IPS-18c (cell line): ENCODE results near the gene CPVL.

ENCODE experiments used
- H3K4me3 ChIP-seq: 2 replicates; pipeline ENCODE4 v1.7.0; 2013; ENCODE audit warnings: low read depth, mild to moderate bottlenecking, low read length, moderate library complexity; ENCODE audit not compliant: insufficient read depth
- H3K9me3 ChIP-seq: one replicate; pipeline ENCODE4 v1.6.1; 2013; ENCODE audit warnings: mild to moderate bottlenecking, low read length, moderate library complexity; ENCODE audit not compliant: control insufficient read depth, insufficient read depth

CPVL gene

DNA sequence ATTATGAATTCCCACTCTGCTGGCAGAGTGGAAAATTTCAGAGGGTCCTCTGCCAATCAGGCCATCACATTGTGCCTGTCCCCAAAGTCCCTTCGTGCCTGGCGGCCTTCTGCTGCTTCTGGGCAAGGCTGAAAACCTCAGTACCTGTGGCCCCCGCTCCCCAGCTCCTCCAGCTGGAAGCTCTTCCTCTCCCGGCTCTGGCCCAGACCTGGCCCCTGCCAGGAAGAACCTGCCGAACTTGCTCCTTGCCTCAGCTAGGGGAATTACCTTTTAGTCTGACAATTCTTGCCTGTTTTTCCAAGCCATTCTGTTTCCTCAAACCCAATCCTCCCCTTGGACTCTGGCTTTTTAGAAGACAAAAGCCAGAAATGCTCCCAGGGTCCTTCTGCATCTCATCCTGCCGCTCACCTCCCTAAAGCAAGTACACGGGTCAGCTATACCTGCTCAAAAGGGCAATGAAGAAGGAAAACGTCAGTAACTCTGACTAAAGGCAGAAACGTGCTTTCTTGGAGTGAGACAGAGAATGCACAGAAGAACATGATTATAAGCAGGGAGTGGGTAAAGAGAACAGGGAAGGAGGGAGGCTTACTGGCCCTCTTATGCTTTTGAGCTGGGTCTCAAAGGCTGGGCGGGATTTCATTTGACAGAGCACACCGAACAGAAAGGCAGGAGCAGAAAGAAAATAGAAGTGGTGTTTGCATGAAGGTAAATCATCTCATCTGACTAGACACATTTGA, 160.1 kb downstream of the CPVL start:
- no peak overlapping the region for H3K4me3 ChIP-seq
- peaks cover 6% of the 10 kb centered on the region for H3K9me3 ChIP-seq

- no peak overlapping the region for H3K4me3 ChIP-seq
- H3K9me3 ChIP-seq: peaks cover 8% of the 10 kb centered on the region
Observed at GRCh38 chr7:28984631-28985030, 161.7 kb downstream of the CPVL start.

DNA sequence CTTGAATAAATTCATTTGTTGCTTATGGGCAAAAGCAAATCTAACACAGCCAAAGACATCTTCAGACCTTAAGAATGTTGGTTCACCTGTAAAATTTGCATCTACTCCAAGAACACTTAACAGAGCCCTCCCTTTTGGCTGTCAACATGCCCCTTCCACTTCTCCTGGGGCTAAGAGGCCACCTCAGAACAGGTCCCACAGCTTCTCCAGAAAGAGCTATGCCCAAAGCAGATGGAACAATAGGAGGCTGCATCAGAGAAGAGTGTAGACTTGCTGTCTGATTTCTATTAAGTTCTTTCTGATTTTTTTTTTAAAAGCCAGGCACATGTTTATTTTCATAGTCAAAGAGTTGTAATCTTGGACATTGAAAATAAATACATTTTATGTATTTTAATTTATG, 162.1 kb downstream of the CPVL start:
- no peak overlapping the region for H3K4me3 ChIP-seq
- H3K9me3 ChIP-seq: peaks cover 10% of the 10 kb centered on the region

DNA sequence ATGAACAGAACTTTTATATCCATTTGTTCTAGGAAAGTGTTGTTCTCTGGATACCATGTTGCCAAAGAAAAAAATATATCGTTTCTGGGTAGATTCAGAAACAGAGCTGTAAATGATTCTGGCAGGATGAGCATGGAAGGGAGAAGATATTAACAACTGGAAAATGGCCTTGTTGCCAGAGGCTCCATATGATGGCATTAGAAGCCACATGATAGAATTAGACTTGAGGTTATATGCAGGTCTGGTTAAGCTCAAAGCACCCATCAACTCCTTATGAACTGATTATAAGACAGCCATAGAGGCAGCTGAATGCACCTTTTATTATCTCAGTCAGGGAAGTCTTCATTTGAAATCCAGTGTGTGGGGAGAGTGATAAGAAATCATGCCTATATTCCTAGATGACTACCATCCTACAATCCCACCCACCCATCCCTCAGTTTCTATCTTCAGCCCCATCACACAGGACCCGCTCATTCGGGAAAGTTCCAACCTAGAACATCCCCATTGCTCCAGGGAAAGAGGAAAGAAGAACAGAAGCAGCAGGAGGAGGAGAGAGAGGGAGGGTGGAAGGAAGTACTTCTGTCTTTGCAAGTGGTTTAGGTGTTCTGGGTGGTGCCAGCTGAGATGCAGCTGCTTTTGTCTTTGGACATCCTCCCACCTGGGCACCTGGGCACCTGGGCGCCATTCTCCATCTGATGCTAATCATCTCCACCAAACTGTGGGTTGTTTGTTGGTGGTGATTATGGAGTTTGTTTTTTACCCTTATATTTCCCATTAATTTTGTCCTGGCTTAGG, 162.7 kb downstream of the CPVL start:
- Histone ChIP-seq H3K9me3 (peaks cover 10% of the 10 kb centered on the region), H3K4me3 (no peak overlapping the region)

DNA sequence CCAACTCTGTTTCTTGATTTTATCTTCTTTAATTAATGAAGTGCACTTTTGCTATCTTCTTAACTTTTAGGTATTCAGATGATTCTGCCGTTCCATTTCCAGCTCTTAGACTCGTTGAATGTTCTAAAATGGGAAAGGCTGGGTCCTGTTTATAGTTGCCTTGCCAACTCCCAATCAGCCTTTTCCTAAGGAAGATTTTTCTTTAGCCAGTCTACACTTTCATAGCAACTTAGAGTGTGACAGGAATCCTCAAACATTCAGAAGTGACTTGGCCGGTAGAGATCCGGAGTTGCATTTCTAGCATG, 165.2 kb downstream of the CPVL start:
- Histone ChIP-seq H3K4me3 (no peak overlapping the region), H3K9me3 (peaks cover 10% of the 10 kb centered on the region)

DNA sequence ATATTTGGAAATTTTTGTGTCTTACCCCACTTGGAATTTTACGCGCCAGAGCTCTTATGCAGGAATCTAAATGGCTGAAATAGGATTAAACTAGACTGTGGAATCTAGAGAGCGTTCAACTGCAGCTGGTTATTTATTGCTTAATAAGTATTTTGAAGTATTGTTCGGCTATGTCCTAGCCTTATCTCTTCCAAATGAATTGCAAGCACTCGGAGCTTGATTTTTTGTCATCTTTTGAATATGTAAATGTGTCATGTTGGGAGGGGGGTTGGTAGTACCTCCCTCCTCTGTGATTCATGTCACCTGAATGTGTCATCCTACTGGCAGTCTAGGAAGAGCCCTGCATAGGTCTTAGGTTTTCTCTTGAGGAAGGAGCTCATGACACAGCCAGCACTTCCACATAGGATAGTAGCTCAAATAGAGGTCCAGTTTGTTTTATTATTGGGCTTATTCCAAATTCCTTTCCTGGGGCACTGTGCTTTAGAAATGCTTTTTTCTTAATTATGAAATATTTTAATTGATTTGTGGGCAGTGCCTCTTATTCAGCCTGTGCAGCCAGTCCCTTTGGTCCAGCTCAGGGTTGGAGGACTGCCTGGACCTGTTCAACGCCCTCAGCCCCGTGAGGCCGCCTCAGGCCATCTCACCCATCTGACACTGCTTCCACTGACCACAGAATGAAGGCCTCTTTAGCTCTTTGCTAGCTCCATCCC, 165.7 kb downstream of the CPVL start:
- Histone ChIP-seq H3K4me3 (no peak overlapping the region), H3K9me3 (peaks cover 7% of the 10 kb centered on the region)

DNA sequence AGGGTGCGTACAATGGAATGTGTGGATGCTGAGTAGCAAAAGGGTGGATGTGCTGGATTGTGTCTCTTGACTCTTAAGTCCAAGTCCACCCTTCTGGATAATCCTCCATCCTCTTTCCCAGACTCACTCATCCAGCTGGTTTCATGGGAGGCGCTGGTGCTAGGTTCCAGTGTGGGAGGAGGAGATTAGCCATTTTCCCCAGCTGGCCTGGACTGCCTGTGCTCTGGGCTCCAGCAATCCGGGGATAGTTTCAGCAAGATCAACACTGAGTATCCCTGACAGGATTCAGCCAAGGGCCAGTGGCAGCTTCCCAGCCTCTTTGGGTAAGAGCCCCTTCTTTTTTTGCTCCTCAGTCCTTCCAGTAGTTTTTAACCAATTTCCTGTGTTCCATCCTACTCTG, 166.6 kb downstream of the CPVL start:
- Histone ChIP-seq H3K9me3 (peaks cover 4% of the 10 kb centered on the region), H3K4me3 (no peak overlapping the region)

DNA sequence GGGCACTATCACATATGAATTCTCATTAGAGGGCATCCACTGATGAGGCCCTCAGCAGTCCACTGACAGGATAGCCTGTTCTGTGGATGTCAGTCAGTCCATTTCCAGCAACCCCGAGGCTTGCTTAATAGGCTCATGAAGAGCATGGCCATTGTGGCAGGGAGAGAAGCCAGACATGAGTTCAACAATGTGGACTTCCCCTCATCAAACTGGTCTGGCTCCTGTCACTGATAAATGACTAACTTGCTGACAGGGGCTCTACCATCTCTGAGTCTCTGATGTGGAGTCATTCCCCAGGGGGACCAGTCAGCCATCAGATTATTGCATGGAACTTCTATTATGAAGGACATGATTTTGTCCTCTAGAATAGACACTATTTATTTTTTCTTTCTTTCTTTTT, 168.5 kb downstream of the CPVL start:
- no peak overlapping the region for H3K4me3 ChIP-seq
- H3K9me3 ChIP-seq: peaks cover 4% of the 10 kb centered on the region

DNA sequence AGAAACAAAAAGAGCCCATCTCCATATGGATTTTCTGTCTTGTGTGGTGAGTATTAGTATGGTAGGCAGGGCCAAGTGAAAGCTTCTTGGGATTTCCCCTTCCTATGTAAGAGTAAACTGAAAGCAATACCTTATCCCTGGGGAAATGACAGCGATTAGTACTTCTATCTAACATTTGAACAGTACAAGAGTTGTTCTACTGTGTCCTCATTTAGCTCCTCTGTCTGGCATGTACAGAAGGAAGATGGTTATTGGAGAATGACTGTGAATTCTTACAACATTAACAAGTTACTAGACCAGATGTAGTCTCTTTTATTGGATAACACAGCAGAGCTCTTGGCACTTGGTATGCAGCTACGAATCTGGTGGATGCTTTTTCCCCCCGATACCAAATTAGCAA, 170.3 kb downstream of the CPVL start:
- Histone ChIP-seq H3K9me3 (peaks cover 4% of the 10 kb centered on the region), H3K4me3 (no peak overlapping the region)

DNA sequence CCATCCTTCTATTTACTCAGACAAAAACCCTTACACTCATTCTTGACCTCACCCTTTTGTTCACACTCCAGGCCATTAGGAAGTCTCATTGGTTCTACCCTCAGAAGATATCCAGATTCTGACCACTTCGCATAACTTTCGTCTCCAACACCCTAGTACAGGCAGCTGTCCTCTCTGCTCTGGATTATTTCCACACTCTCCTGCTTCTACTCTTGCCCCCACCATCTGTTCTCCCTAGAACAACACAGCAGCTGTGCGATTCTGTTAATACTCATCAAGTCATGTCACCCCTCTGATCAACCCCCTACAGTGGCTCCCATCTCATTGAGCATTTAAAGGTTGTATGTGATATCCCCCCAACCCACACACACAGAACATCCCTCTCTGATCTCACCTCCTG, 172.7 kb downstream of the CPVL start:
- Histone ChIP-seq H3K9me3 (no peaks in the 10 kb centered on the region), H3K4me3 (no peak overlapping the region)

- H3K4me3 ChIP-seq: no peak overlapping the region
- no peaks in the 10 kb centered on the region for H3K9me3 ChIP-seq
Observed at GRCh38 chr7:28964056-28964455, 182.3 kb downstream of the CPVL start.

DNA sequence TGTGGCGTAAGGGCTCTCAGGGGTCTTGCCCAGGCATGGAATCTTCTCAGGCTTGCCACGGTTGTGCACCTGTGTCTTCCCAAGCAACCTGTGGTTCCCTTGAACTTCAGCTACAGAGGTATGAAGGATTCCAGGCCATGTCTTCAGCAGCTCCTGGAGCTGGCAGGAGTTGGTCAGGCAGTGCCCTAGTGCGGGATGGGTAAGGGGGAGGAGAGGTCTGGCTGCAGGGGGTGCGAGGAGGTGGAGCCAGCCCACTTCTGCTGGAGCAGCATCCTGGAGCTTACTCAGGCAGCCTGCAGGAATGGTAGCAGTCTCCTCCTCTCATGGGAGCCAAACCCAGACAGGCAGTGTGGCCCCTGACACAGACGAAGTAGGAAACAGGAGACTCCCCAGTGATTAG, 184.4 kb downstream of the CPVL start:
- H3K4me3 ChIP-seq: no peak overlapping the region
- H3K9me3 ChIP-seq: no peaks in the 10 kb centered on the region

- no peaks in the 10 kb centered on the region for H3K9me3 ChIP-seq
- no peak overlapping the region for H3K4me3 ChIP-seq
Observed at GRCh38 chr7:28960071-28960840, 186.1 kb downstream of the CPVL start.

- Histone ChIP-seq H3K9me3 (no peaks in the 10 kb centered on the region), H3K4me3 (peak overlapping the region; percentile 61; the same call in 1 of the 2 replicates)
Observed at GRCh38 chr7:28958980-28959347, 187.4 kb downstream of the CPVL start.

- peak within 1 kb of the TSS; percentile 61 for H3K4me3 ChIP-seq
- no peaks in the 10 kb centered on the region for H3K9me3 ChIP-seq
Observed at GRCh38 chr7:28958235-28958979, 187.9 kb downstream of the CPVL start, which contains the start of gene TRIL. Gene TRIL, minus strand, starts transcription at chr7:28958330. Its CDS starts 284 bp downstream, at chr7:28958046.

GRCh38 chr7:28957751-28958234, 188.5 kb downstream of the CPVL start:
- no peaks in the 10 kb centered on the region for H3K9me3 ChIP-seq
- H3K4me3 ChIP-seq: peak overlapping the region; percentile 61
